Mesenchymal stem cell (in vitro differentiated cells and primary cell): ENCODE data around the gene MVK.

Experiments
- DNase-seq: peaks from one replicate; pipeline ENCODE4 v3.0.0-alpha.2; 2013
- H2AFZ ChIP-seq: one replicate; pipeline ENCODE4 v1.6.1; 2013; ENCODE audit warnings: low read depth, mild to moderate bottlenecking, control low read depth, inconsistent platforms, low read length, moderate library complexity
- H2AK5ac ChIP-seq: 2 replicates; pipeline ENCODE4 v1.6.1; 2013; ENCODE audit warnings: low read length, moderate library complexity, mild to moderate bottlenecking, inconsistent platforms; ENCODE audit not compliant: severe bottlenecking
- H2BK120ac ChIP-seq: one replicate; pipeline ENCODE4 v1.6.1; 2013; ENCODE audit warnings: low read depth, mild to moderate bottlenecking, inconsistent platforms, low read length, moderate library complexity
- H2BK12ac ChIP-seq, 2 experiments: one replicate each; pipeline ENCODE4 v1.6.1; 2013; ENCODE audit warnings: inconsistent platforms in 2 of 2, low read length in 2 of 2, mild to moderate bottlenecking in 2 of 2, moderate library complexity in 2 of 2, control low read depth in 1 of 2
- H2BK15ac ChIP-seq: one replicate; pipeline ENCODE4 v1.6.1; 2013; ENCODE audit warnings: mild to moderate bottlenecking, low read depth, inconsistent platforms; ENCODE audit not compliant: poor library complexity, severe bottlenecking
- H2BK5ac ChIP-seq: 2 replicates; pipeline ENCODE4 v1.6.1; 2013; ENCODE audit warnings: low read depth, mild to moderate bottlenecking, low read length, control low read depth, inconsistent platforms; ENCODE audit not compliant: poor library complexity, severe bottlenecking
- H3K14ac ChIP-seq, 2 experiments: one replicate each; pipeline ENCODE4 v1.6.1; 2013; ENCODE audit warnings: inconsistent platforms in 2 of 2, low read length in 2 of 2, control low read depth in 1 of 2, mild to moderate bottlenecking in 1 of 2, moderate library complexity in 1 of 2
- H3K18ac ChIP-seq, 2 experiments: one replicate each; pipeline ENCODE4 v1.6.1; 2013; ENCODE audit warnings: inconsistent platforms in 2 of 2, low read length in 2 of 2, control low read depth in 1 of 2, low read depth in 1 of 2, mild to moderate bottlenecking in 1 of 2
- H3K23ac ChIP-seq, 2 experiments: one replicate each; pipeline ENCODE4 v1.6.1; 2013; ENCODE audit warnings: inconsistent platforms in 2 of 2, low read length in 2 of 2, mild to moderate bottlenecking in 2 of 2, moderate library complexity in 2 of 2, control low read depth in 1 of 2
- H3K27ac ChIP-seq: 2 replicates; pipeline ENCODE4 v1.5.1; 2013; ENCODE audit warnings: mild to moderate bottlenecking, moderate library complexity, low read length, control low read depth, inconsistent platforms; ENCODE audit not compliant: poor library complexity, severe bottlenecking
- H3K27me3 ChIP-seq, 2 experiments: 2 replicates each; pipeline versions ENCODE4 v1.6.1 to v1.7.0; 2013; ENCODE audit warnings: low read length in 2 of 2, mild to moderate bottlenecking in 2 of 2, moderate library complexity in 2 of 2, control low read depth in 1 of 2, inconsistent platforms in 1 of 2; ENCODE audit not compliant: control insufficient read depth in 1 of 2, insufficient read depth in 1 of 2
- H3K36me3 ChIP-seq, 2 experiments: 2 replicates each; pipeline versions ENCODE4 v1.6.1 to v1.7.0; 2013; ENCODE audit warnings: low read length in 2 of 2, control low read depth in 1 of 2, inconsistent platforms in 1 of 2, low read depth in 1 of 2, mild to moderate bottlenecking in 1 of 2; ENCODE audit not compliant: insufficient read depth in 2 of 2, control insufficient read depth in 1 of 2
- H3K4ac ChIP-seq, 2 experiments: one replicate each; pipeline ENCODE4 v1.6.1; 2013; ENCODE audit warnings: inconsistent platforms in 2 of 2, low read length in 2 of 2, mild to moderate bottlenecking in 2 of 2, moderate library complexity in 2 of 2, control low read depth in 1 of 2, low read depth in 1 of 2
- H3K4me1 ChIP-seq: 2 replicates; pipeline ENCODE4 v1.6.1; 2013; ENCODE audit warnings: low read depth, low read length, control low read depth; ENCODE audit not compliant: control insufficient read depth, insufficient read depth
- H3K4me2 ChIP-seq: 2 replicates; pipeline ENCODE4 v1.6.1; 2013; ENCODE audit warnings: low read length, mild to moderate bottlenecking, inconsistent platforms; ENCODE audit not compliant: poor library complexity, severe bottlenecking
- H3K4me3 ChIP-seq, 2 experiments: 2 replicates each; pipeline versions ENCODE4 v1.5.1 to v1.7.0; 2013; ENCODE audit warnings: low read length in 2 of 2, mild to moderate bottlenecking in 2 of 2, control low read depth in 1 of 2, low read depth in 1 of 2; ENCODE audit not compliant: insufficient read depth in 1 of 2
- H3K79me1 ChIP-seq: replicated peaks from 2 replicates; pipeline ENCODE4 v1.6.1; 2013; ENCODE audit warnings: mild to moderate bottlenecking, control low read depth, low read length, inconsistent platforms; ENCODE audit not compliant: poor library complexity, severe bottlenecking
- H3K9ac ChIP-seq: 2 replicates; pipeline ENCODE4 v1.7.0; 2013; ENCODE audit warnings: mild to moderate bottlenecking, low read length, moderate library complexity
- H3K9me3 ChIP-seq: 2 replicates; pipeline ENCODE4 v1.7.0; 2013; ENCODE audit warnings: mild to moderate bottlenecking, low read length; ENCODE audit not compliant: control insufficient read depth
- H4K8ac ChIP-seq: one replicate; pipeline ENCODE4 v1.6.1; 2013; ENCODE audit warnings: inconsistent platforms, mild to moderate bottlenecking, low read length, moderate library complexity
- H4K91ac ChIP-seq: one replicate; pipeline ENCODE4 v1.6.1; 2013; ENCODE audit warnings: mild to moderate bottlenecking, low read length, inconsistent platforms
- WGBS: methylation state at CpG from one replicate; pipeline ENCODE4 v1.1.7; 2013; ENCODE audit warnings: mixed read lengths; 5-methylcytosine and 5-hydroxymethylcytosine counted together

Gene MVK

DNA sequence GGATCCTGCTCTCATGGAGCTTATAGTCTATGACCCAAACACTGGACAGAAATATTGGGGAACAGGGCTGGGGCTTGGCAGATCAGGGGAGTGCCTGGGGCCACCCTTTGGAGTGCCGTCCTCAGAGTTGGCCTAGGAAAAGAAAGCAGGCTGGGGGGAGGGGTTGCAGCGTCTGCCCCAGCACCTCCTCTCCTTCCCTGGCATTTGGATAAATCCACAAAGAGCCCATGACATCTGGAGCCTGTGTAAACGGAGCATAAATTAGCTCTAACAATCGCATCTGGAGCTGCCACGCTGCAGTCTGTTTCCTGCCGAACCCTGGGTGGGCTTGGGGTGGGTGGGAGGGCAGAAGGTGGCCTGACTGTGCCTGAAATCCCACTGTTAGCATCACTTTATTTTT lies 63.8 kb downstream of the MVK start:
- Histone ChIP-seq H2BK15ac (no peak overlapping the region), H3K36me3 (no peaks in the 10 kb centered on the region), H3K79me1 (no peaks in the 10 kb centered on the region), H3K4ac (no peak overlapping the region), H3K9ac (no peak overlapping the region), H4K91ac (no peak overlapping the region), H2BK12ac (no peak overlapping the region), H3K9me3 (no peaks in the 10 kb centered on the region), H3K4me3 (no peak overlapping the region), H3K27ac (no peak overlapping the region), H3K23ac (no peak overlapping the region), H2AK5ac (no peak overlapping the region), H2BK120ac (no peak overlapping the region), H2BK5ac (no peak overlapping the region), H3K27me3 (peaks cover 21 to 54% of the 10 kb centered on the region in 2 experiments), H3K4me2 (no peak overlapping the region), H3K4me1 (no peaks in the 10 kb centered on the region), H3K18ac (no peak overlapping the region), H3K14ac (no peak overlapping the region), H2AFZ (no peak overlapping the region), H4K8ac (no peak overlapping the region)
- WGBS, result 11% methylated on average over 4 of the region's 6 CpGs
- no peak for DNase-seq

DNA sequence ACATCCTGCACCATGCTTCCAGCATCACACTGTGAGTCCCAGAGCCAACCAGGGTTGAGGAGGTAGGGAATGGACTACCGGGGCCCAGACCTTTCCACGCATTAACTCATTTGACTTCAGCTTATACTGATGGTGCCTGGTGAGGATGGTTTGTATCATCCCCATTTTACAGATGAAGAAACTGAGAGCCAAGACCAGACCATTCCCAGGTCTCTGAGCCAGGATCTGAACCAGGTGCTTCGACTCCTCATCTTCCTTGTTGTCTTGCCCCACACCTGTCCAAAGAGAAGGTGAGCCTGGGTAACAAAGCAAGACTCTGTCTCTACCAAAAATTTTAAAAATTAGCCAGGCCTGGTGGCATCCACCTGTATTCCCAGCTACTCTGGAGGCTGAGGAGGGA lies 64.4 kb downstream of the MVK start:
- Histone ChIP-seq H3K27ac (no peak overlapping the region), H3K27me3 (peaks cover 25 to 54% of the 10 kb centered on the region in 2 experiments), H2BK12ac (no peak overlapping the region), H2AK5ac (no peak overlapping the region), H3K4me2 (no peak overlapping the region), H4K8ac (no peak overlapping the region), H2BK5ac (no peak overlapping the region), H3K9ac (no peak overlapping the region), H3K36me3 (no peaks in the 10 kb centered on the region), H3K14ac (no peak overlapping the region), H3K23ac (no peak overlapping the region), H4K91ac (no peak overlapping the region), H3K9me3 (no peaks in the 10 kb centered on the region), H2AFZ (no peak overlapping the region), H2BK15ac (no peak overlapping the region), H3K79me1 (no peaks in the 10 kb centered on the region), H3K18ac (no peak overlapping the region), H3K4me1 (no peaks in the 10 kb centered on the region), H2BK120ac (no peak overlapping the region), H3K4me3 (no peak overlapping the region), H3K4ac (no peak overlapping the region)
- WGBS, result 92% methylated on average over 2 of the region's 3 CpGs
- DNase-seq, result no peak

DNA sequence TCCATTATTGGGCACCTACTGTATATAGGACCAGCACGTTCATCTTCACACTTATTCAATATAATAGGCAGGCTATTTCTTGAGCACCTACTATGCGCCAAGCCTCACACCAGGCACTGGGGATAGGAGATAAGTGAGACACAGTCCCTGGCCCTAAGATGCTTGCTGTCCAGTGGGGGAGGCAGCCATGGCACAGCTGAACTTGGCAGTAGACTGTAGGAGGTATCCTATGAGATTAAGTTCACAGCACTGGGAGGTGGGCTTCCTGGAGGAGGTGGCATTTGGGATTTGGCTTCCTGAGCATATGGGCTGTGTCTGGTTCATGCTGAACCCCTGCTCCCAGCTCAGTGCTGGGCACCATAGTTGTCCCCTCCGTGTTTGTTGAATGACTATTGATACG lies 65.1 kb downstream of the MVK start:
- 86% methylated on average over 4 of the region's 4 CpGs for WGBS
- H2BK5ac ChIP-seq, result no peak overlapping the region
- H3K4ac ChIP-seq, result no peak overlapping the region
- H3K9me3 ChIP-seq, result no peaks in the 10 kb centered on the region
- peaks cover 25 to 58% of the 10 kb centered on the region in 2 experiments for H3K27me3 ChIP-seq
- no peak overlapping the region for H3K4me2 ChIP-seq
- H3K18ac ChIP-seq, result no peak overlapping the region
- H4K8ac ChIP-seq, result no peak overlapping the region
- no peak overlapping the region for H3K4me3 ChIP-seq
- no peaks in the 10 kb centered on the region for H3K4me1 ChIP-seq
- H4K91ac ChIP-seq, result no peak overlapping the region
- no peak overlapping the region for H2BK120ac ChIP-seq
- no peak overlapping the region for H2AFZ ChIP-seq
- H3K36me3 ChIP-seq, result no peaks in the 10 kb centered on the region
- no peak overlapping the region for H2BK15ac ChIP-seq
- H2AK5ac ChIP-seq, result no peak overlapping the region
- no peak for DNase-seq
- no peak overlapping the region for H3K9ac ChIP-seq
- no peak overlapping the region for H3K14ac ChIP-seq
- no peak overlapping the region for H2BK12ac ChIP-seq
- H3K79me1 ChIP-seq, result no peaks in the 10 kb centered on the region
- H3K27ac ChIP-seq, result no peak overlapping the region
- H3K23ac ChIP-seq, result no peak overlapping the region

DNA sequence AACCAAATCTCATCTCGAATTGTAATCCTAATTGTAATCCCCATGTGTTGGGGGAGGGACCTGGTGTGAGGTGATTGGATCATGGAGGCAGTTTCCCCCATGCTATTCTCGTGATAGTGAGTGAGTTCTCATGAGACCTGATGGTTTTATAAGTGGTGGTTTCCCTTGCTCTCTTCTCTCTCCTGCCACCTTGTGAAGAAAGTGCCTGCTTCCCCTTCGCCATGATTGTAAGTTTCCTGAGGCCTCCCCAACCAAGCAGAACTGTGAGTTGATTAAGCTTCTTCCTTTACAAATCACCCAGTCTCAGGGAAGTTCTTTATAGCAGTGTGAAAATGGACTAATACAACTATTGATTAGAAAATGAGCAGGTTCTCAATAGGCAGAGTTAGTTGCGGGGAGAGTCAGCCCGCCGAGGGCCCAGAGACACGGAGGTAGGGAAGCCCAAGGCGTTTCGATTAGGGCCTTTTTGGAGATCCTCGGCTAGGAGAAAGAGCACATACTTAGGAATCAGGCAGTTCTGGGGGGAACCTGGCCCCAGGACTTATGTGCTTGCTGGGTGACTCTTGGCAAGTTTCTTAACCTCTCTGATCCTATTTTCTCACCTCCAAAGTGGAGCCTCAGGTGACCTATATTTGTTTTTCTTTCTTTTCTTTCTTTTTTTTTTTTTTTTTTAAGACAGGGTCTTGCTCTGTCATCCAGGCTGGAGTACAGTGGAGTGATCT lies 65.7 kb downstream of the MVK start:
- H3K4ac ChIP-seq, result no peak overlapping the region
- no peak overlapping the region for H3K14ac ChIP-seq
- no peak overlapping the region for H2AFZ ChIP-seq
- no peak overlapping the region for H3K18ac ChIP-seq
- H2BK5ac ChIP-seq, result no peak overlapping the region
- WGBS, result 73% methylated on average over 10 of the region's 10 CpGs
- H3K27me3 ChIP-seq, result peaks cover 26 to 63% of the 10 kb centered on the region in 2 experiments
- no peaks in the 10 kb centered on the region for H3K79me1 ChIP-seq
- H3K4me3 ChIP-seq, result no peak overlapping the region
- no peaks in the 10 kb centered on the region for H3K36me3 ChIP-seq
- H3K27ac ChIP-seq, result no peak overlapping the region
- no peak overlapping the region for H3K23ac ChIP-seq
- DNase-seq, result no peak
- no peak overlapping the region for H2BK15ac ChIP-seq
- no peak overlapping the region for H2AK5ac ChIP-seq
- no peak overlapping the region for H3K9ac ChIP-seq
- no peak overlapping the region for H4K91ac ChIP-seq
- no peaks in the 10 kb centered on the region for H3K9me3 ChIP-seq
- no peak overlapping the region for H4K8ac ChIP-seq
- H2BK12ac ChIP-seq, result no peak overlapping the region
- no peaks in the 10 kb centered on the region for H3K4me1 ChIP-seq
- H3K4me2 ChIP-seq, result no peak overlapping the region
- H2BK120ac ChIP-seq, result no peak overlapping the region
